GM19467 (cell line): ENCODE measurements around the gene BARHL2.

ENCODE experiments used
- ATAC-seq: cut with Tn5 transposase; IDR thresholded peaks from one replicate; pipeline ENCODE4 v1.9.1; 2021; ENCODE audit warnings: mild to moderate bottlenecking, moderate library complexity; ENCODE audit not compliant: unreplicated experiment

The BARHL2 gene

DNA sequence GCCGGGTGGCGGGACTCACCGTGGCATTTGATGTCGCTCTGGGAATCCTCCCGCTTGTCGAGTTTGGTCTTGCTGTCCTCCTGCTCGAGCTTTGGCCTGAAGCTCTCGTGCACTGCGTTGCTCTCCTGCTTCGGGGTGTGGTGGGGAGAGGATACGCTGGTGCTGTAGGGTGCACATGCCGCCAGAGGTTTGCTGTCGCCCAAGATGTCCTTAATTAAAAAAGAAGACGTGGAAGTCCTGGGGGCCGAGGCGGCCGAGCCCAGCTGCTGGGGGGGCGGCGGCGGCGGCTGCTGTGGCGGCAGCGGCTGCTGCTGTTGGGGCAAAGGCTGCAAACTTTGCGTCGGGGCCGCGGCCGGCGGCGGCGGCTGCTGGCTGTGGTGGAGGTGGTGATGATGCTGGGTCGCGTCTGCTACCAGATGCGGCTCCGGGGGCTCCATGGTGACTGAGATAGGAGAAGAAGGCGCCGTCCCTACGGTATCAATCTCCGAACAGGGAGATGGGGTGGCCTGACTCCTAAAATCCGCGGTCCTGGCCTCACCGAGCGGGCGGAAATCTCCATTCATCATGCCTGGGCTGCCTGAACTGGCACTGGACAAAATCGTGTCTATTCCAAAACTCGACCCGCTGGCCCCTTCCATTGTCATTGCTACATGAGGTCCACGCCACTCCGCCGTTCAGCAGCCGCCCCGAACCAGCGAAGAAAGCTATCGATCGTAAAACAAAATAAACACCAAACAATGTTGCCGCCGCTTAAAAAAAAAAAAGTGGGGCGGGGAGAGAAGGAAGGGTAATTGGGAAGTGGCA lies at the start of gene BARHL2:
Gene BARHL2 (minus strand): TSS at position 751 of the 804 bp plus-strand sequence. CDS start 107 bp downstream, at position 644.
- no peak for ATAC-seq

GRCh38 chr1:90763930-90764329 lies 46.8 kb upstream of the BARHL2 start:
- ATAC-seq, result no peak

DNA sequence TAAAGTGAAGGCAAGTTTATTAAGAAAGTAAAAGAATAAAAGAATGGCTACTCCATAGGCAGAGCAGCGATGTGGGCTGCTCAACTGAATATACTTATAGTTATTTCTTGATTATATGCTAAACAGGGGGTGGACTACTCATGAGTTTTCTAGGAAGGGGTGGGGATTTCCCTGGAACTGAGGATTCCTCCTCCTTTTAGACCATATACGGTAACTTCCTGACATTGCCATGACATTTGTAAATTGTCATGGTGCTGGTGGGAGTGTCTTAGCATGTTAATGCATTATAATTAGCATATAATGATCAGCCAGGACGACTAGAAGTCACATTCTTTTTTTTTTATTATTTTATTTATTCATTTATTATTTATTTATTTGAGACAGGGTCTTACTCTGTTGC lies 46.4 kb upstream of the BARHL2 start:
- ATAC-seq, result no peak

DNA sequence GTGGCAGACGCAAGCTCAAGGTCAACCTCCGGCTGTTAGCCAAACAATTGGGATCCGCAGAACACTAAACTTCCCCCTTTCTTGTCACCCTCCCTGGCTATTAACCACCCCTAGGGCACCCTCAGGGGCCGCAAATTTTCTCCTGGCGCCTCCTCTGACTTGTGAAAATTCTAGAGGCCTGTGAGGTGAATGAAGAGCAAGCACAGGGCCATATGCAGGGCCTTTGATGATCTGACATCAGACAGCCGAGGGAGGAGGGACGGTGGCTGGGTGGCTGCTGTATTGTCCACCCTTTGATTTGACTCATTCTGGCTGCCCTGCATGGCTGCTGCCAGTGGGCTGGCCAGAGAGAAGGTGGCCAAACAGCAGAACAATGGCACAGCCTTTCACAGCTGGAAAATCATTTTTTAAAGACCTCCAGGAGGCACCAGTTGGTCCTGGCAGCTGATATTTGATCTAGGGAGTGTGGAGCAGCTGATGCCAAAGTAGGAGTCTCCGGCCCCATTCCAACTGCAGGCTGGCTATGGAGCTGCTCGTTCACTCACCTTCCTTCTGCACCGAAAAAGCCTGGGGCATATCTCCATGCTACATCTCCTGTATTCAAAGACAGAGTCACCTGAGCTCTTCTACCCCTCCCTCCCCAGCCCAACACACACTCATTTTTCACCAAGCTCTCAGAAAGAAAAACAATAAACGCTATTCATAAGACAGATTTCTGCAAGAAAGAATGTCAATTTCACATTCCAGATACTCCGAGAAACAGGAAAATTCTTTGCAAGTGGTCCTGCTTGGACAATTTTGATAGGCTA lies 44.9 kb upstream of the BARHL2 start:
- no peak for ATAC-seq

DNA sequence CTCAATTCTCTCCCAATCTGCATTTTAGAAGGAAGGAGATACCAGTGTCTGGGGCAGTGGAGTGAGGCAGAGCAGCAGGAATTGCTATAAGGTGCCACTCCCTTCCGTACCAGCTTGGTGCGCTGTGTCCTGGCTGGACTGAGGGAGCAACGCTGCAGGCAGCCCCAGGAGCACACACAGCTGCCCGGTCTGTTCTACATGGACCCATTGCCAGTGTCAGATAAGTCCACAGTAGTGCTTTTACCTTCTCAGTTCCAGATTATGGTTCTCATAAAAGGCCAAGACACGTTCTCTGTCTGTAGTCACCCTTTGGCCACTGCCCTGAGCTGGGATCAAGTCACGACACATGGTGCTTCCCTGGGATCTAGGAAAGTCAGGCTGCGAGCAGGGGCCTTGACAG lies 44.1 kb upstream of the BARHL2 start:
- no peak for ATAC-seq

DNA sequence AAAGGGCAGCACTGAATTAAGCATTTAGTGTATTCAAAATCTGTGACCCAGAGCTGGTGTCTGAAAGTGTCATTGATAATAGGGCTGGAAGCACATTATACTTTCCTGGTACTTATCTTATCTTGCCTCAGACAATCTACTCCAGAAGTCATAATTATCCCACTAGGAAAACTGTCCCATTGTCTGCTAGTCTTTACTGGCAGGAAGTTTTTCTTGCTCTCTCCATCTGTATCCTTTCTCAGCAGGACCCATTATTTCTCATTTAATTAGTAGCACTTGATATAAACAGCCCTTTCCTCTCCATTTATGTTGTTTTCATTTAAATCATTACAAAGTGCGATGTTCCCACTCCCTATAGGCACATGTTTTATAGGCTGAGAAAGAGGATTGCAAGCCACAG lies 36.5 kb upstream of the BARHL2 start:
- no peak for ATAC-seq

DNA sequence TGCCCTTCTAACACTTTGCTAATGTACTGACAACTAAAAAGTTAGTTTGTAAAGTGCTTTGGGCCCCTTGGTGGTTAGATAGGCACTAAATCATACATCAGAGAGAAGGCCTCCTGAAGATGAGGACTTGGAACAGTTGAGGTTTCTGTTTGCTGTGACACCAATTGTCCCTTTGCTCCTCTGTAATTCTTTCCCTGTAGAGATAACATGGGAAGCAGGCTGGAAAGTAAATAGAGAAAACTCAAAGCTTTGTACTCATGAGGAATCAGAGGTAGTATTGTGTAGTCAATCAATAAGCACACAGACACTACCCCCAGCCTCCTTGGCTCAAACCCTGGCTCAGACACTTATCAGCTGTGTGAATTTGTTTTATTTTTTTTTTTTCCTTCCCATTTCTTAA lies 31.6 kb upstream of the BARHL2 start:
- no peak for ATAC-seq

DNA sequence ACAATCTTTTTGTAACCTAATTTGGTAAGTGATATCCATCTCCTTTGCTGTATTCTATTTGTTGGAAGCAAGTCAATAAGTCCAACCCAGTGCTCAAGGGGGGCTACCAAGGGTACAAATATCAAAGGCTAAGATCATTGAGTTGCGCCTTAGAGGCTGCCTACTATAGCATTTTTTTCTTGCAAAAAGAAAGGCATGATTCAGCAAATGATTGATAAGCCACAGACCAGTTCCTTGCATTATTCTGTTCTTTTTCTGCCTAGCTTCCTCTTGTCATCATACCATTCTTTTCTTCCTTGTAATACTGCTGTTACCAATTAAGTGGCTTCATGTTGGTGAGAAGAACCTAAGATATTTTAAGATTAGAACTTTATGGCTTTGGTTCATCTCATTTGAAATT lies 29.8 kb upstream of the BARHL2 start:
- no peak for ATAC-seq

DNA sequence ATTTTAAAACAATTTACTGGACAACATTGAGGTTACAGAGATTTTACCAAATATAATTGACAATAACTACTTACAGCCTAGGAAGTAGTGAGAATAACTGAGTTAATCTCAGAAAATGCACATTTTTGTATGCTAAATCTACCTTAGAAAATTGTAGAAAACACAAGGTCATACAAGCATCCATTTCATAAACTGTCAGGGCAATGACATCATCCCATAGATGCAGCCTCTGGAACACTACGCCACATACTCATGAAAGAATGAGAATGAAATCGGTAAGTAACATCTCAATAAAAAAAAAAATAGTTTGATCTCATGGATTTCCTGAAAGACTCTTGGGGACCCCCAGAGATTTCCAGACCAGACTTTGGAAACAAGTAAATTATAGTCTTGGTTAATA lies 28.9 kb upstream of the BARHL2 start:
- no peak for ATAC-seq

- no peak for ATAC-seq
Observed at GRCh38 chr1:90732136-90732535, 15.0 kb upstream of the BARHL2 start.

DNA sequence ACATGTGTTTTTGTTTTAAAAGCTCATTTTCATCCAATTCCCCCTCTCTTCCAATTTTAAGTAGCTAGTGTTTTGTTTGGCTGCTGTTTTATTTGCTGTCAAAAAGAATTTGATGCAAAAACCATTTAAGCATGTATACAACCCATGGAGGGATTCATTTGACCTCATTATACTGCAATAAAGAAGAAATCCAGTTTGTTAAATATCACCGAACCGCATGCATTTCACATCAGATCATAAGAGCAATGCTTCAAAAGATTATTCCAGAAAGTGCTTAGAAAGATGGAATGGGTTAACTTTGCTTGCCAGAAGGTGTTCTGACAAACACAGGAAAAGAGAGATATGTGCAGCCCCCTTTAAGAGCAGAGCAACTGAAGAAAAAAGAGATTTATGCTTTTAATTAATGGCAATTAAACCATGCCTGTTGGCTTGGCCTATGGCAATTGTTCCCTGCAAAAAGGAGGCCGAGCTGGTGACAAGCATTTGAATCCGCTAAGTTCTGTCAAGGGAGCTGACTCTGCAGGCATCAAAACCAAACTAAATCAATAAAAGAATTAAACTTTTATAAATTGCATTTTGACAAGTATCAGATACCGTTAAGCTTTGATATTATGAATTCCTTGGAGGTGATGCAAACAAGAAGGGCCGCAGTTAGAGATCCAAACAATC lies 14.4 kb upstream of the BARHL2 start:
- ATAC-seq, result no peak

DNA sequence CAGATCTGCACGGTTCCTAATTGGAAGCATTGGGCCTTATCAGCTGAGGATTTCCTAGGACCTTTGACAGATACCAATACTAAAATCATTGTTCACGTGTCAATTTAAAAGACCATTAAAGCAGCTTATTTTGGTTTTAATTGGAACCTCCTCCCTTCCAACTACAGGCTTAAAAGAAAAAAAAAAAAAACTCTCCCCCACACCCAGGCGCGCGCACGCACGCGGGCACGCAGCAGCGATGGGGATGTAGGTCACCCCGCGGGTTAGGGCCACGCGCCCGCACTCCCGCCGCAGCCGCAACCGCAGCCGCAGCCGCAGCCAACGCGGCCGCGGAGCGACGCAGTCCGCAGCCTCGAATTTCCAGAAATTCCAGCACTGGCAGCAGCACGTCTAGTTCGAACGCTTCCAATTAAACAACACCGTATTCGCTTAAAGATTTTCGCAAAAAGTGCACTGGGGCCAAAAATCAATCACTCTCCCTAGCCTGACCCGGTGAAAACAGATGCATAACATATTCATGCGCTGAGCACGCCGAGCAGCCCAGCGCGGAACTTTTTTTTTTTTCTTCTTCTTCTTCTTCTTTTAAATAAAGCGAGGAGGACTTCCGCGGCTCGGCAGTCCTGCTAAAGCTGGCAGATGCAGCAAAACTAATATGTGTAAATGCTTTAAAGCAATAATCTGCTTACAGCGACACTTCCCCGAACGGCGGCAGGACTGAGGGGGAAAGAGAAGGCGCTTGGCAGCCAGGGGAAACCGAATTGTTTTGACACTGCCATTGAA lies 13.3 kb upstream of the BARHL2 start:
- ATAC-seq, result no peak

DNA sequence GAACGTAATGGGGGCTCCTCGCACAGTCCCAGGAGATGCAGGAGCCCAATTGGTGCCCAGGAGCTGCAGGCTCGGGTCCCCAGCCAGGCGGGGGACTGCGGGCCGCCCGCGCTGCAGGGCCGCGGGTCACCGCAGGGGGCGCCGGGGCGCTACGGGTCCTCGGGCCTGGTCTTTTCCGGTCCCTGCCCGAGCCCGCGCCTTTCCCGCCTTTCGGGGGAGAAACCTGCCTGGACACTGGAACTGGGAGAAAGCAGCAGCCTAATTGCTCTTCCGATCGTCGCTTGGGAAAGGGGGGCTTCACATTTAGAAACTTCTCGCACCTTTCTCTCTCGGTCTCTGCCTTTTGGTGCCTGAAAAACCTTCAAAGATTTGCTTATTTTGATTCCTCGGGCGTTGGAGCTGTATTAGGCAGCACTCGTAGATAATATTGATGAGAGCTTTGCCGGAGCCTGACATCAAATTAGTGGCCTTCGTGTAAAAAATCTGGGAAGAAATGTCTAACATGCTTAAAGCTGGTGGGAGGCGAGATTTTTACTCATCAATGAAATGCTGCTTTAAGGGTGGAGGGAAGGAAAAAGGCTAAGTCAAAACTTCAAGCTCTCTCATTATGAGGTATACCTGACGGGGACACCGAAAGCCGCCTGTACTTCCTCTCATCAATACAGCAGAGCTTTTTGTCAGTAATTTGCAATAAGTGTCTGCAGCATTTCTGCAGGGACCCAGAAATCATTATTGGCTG lies 12.6 kb upstream of the BARHL2 start:
- no peak for ATAC-seq

GRCh38 chr1:90728502-90729287 lies 11.6 kb upstream of the BARHL2 start:
- ATAC-seq, result no peak

DNA sequence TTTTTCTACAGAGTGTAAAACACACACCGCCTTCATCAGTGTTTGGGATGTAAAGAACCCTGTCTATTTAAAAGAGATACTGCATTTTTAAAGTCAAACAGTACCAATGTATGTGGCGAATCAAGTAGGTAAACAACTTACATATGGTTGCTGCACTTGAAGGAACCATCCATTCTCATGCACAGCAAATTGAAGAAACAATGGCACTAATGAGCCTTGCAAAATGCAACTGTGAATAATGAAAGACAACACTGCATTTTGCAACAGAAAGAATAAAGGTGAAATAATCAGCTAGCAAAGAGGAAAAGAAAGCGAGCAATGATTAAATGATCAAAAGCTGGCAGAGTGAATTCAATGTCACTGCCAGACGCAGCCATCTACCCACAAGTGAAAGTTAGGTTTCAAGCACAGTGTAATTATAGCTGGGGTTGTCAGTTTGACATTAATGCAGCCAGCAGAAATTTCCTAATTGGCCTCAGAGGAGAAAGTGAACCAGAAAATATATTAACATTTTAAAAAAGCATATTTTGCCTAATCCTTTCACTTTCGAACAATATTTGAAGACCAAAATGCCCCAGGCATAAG lies 10.9 kb upstream of the BARHL2 start:
- no peak for ATAC-seq

GRCh38 chr1:90726986-90727480 lies 9.9 kb upstream of the BARHL2 start:
- ATAC-seq, result no peak

DNA sequence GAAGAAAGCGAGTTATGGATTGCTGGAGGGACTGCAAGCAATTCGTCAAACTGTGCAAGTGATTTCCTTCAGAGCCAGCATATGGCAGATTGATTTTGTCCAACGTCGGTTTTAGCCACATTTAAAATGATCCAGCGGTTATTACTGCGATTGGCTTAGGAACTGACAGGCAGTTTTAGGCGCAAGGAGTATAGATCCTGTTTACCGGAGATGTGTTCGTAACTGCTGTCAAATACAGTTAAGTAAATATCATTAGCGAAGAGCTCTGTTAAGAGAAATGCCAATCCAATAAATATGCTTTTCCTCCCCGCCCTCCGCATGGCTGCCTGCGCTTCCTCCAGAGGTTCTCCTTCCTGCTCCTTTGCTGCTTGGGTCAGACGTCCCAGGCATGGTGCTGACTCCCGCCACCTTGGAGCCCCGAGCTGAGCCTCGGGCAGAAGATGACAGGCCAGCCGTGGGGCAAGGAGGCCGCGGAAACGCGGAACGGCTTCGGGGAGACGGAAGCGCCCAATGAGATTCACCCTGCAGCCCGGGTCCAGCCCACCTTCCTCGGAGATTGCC lies 9.4 kb upstream of the BARHL2 start:
- no peak for ATAC-seq

GRCh38 chr1:90725657-90726424 lies 8.7 kb upstream of the BARHL2 start:
- ATAC-seq, result no peak
